ENCODE results near the gene TMEM186.
"Not testable (repeated sequence)": the region's sequence is repeated elsewhere in the genome, so short reads cannot be mapped to it uniquely, and the experiment has no call there.

DNA sequence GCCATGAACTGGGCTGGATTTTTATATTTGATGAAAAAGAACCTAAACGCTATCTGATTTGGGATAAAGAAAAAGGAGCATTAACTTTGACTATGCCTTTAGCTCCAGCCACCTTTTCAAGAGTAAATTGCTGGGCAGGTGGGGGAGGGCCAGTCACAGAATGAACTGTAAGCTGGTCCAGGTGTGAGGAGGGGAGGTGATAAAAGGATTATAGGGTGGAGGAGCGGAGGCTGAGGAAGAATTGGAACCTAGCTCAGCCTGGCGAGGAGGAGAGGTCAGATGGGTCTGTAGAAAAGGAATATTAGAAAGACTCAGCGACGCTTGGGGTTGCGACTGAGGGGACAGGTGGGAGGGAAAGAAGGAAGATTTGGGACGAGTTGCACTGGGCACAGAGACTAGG, 39.4 kb upstream of the TMEM186 start:
- TF ChIP-seq, protein P1, sequence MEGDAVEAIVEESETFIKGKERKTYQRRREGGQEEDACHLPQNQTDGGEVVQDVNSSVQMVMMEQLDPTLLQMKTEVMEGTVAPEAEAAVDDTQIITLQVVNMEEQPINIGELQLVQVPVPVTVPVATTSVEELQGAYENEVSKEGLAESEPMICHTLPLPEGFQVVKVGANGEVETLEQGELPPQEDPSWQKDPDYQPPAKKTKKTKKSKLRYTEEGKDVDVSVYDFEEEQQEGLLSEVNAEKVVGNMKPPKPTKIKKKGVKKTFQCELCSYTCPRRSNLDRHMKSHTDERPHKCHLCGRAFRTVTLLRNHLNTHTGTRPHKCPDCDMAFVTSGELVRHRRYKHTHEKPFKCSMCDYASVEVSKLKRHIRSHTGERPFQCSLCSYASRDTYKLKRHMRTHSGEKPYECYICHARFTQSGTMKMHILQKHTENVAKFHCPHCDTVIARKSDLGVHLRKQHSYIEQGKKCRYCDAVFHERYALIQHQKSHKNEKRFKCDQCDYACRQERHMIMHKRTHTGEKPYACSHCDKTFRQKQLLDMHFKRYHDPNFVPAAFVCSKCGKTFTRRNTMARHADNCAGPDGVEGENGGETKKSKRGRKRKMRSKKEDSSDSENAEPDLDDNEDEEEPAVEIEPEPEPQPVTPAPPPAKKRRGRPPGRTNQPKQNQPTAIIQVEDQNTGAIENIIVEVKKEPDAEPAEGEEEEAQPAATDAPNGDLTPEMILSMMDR (conservative IDR thresholded peaks at IDR 0.05 in 1 of 2, IDR thresholded peaks at IDR 0.05 in 1 of 2; ENCODE audit: low read depth in 1 of 2, low read length in 2 of 2), result not testable (repeated sequence)
- not testable (repeated sequence) for TF ChIP-seq EZH2 (IDR thresholded peaks at IDR 0.05; ENCODE audit: low read length, missing control alignments)
